ENCODE results near the gene CLMN. TPM values are rescaled to one million over a fixed set of nuclear protein-coding genes. Genes with fewer than 3 reads are reported as not detected.
A peak's percentile ranks its signal among the peaks of the same experiment; 100 is the strongest.

CLMN gene
- total RNA-seq, 6 experiments from 2014 or later, result 0.02 TPM; not detected in 5

GRCh38 chr14:95320955-95321600, 1.4 kb upstream of the CLMN start:
- Mint-ChIP-seq H3K9me3 (no peaks in the 10 kb centered on the region), H3K27ac (no peak overlapping the region), H3K27me3 (ENCODE audit: insufficient read depth) (peaks cover 27% of the 10 kb centered on the region), H3K36me3 (ENCODE audit: low read depth) (no peaks in the 10 kb centered on the region), H3K4me3 (no peak overlapping the region), H3K4me1 (ENCODE audit: low read depth) (no peaks in the 10 kb centered on the region)
- DNase-seq, result no peak
- TF ChIP-seq CTCF (IDR thresholded peaks at IDR 0.05), result no peak

DNA sequence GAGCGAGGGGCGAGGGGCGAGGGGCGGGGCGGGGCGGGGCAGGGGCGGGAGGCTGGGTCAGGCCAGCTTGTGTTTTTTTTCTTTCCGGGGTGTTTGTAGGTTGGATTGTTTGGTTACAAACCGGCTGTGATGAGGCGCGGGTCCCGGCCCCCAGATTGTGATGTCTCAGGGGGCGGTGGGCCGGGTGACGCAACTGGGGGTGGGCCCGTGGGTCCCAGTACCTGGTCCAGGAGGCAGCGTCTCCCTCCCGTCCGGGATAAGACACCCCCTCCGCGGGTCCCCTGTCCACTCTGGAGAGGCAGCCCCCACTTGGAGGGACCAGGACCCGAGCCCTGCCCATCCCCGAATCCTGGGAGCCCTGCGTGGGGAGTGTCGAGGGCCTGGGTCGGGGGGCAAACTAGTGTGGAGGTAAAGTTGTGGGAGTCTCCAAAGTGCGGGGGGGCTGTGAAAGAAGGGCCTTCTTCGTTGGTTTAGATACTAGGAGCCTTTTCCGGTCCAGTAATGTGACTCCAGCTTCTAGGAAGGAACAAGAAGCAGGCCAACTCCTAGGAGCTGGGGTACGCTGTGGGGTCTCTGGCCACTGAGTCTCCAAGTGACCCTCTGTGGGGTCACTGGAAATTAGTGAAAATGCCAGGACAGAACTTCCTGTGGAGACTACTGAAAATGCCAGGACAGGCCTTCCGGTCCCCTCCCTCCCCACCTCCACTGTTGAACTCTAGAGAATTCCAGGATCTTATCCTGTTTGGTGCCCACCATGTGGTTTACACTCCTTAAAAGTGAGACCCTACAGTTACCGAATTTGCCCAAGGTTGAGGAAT, 579 bp upstream of the CLMN start:
- no peak for DNase-seq
- H3K4me1 Mint-ChIP-seq (ENCODE audit: low read depth), result no peaks in the 10 kb centered on the region
- H3K27ac Mint-ChIP-seq, result no peak overlapping the region
- H3K36me3 Mint-ChIP-seq (ENCODE audit: low read depth), result no peaks in the 10 kb centered on the region
- peak overlapping the region; percentile 25; the same call in 1 of the 2 replicates for H3K4me3 Mint-ChIP-seq
- TF ChIP-seq CTCF (IDR thresholded peaks at IDR 0.05), result no peak
- H3K9me3 Mint-ChIP-seq, result no peaks in the 10 kb centered on the region
- H3K27me3 Mint-ChIP-seq (ENCODE audit: insufficient read depth), result peaks cover 27% of the 10 kb centered on the region

DNA sequence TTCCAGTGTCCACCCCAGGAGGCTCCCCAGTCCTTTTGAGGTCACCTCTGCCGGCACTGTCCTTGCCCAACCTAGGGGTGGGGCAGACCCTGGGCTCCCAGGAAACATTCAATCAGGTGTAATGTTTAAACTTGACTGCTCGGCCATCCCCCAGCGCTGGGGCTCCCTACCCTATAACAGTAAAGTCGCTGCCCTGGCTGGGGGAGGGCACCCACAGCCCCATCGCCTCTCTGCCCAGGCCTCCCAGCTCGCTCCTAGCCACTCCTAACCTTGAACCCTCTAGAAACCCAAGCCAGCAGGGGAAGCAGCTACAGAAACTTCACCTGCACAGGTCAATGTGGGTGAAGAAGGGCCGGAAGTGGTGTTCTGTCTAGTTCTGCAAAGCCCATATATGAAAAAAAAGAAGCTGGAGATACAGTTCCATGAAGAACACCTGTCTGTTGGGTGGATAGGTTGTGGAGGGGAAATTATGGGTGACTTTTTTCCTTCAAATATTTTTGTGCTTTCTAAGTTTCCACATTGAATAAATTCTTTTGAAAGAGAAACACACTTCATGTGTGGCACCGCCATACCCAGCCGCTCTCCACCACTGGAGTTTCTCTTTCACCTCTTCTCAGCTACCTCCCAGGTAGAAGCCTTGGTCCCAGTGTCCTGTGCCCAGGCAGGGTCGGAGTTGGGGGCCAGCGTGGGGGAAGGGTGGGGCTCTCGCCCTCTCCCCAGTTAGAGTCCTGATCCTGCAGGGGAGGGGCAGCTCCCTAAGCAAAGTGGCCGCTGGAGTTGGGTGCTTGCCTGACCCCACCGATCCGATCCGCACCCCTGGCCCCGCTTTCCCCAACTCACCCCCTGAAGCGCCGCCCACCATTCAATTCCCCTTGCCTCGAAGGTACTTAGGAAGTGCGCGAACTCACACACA, 1.1 kb downstream of the CLMN start:
- no peak for TF ChIP-seq CTCF (IDR thresholded peaks at IDR 0.05)
- Mint-ChIP-seq H3K4me1 (ENCODE audit: low read depth) (no peaks in the 10 kb centered on the region), H3K27me3 (ENCODE audit: insufficient read depth) (peaks cover 30% of the 10 kb centered on the region), H3K27ac (no peak overlapping the region), H3K36me3 (ENCODE audit: low read depth) (no peaks in the 10 kb centered on the region), H3K4me3 (no peak overlapping the region), H3K9me3 (no peaks in the 10 kb centered on the region)
- DNase-seq, result no peak

DNA sequence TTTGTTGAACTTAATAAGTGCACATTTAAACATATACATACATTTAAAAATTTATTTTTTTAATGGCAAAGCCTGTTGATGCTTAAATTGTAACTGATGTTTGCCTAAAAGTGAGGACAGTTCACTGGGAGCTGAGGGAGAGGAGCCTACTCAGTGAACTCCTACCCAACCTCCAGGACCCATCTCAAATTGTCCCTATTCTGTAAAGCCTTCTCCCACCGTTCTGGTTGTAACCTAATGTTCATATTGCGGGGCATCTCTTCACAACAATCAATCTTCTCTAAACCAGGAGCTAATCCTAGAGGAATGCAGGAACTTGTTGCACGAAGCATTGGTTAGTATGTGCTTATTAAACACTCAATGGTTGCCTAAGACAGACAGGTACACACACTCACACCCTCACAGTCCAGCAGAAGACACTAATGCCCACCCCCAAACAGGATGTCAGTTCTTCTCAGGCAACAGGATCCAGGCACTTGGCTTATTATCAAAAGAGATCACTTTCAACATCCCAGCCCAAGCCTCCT, 1.8 kb downstream of the CLMN start:
- H3K27ac Mint-ChIP-seq, result no peak overlapping the region

More for the DNA sequence above, 1.8 kb downstream of the CLMN start:
- no peak for DNase-seq
- Mint-ChIP-seq H3K4me1 (ENCODE audit: low read depth) (no peaks in the 10 kb centered on the region), H3K27me3 (ENCODE audit: insufficient read depth) (peaks cover 28% of the 10 kb centered on the region), H3K9me3 (no peaks in the 10 kb centered on the region), H3K36me3 (ENCODE audit: low read depth) (no peaks in the 10 kb centered on the region), H3K4me3 (no peak overlapping the region)
- no peak for TF ChIP-seq CTCF (IDR thresholded peaks at IDR 0.05)
